Islet of Langerhans (tissue), 1 donor: Measurements from ENCODE around the gene KLHL25.
"Not testable (repeated sequence)": the region's sequence is repeated elsewhere in the genome, so short reads cannot be mapped to it uniquely, and the experiment has no call there.

Experiments used
- FAIRE-seq: peaks from one replicate; lab custom pipeline; 2011; peaks lifted over from hg19 to GRCh38; lab: Jason Lieb, UNC

Gene KLHL25

GRCh38 chr15:85804481-85805170 is 9.9 kb upstream of the KLHL25 start:
- FAIRE-seq = no peak

- not testable (repeated sequence) for FAIRE-seq
Measured at GRCh38 chr15:85802617-85803016, 7.9 kb upstream of the KLHL25 start.

GRCh38 chr15:85800478-85801123 is 5.9 kb upstream of the KLHL25 start:
- peak; percentile 87 for FAIRE-seq

- FAIRE-seq = not testable (repeated sequence)
Measured at GRCh38 chr15:85796371-85796770, 1.6 kb upstream of the KLHL25 start.

- FAIRE-seq = no peak
Measured at GRCh38 chr15:85795337-85796305, 896 bp upstream of the KLHL25 start.

GRCh38 chr15:85793641-85794597 is 806 bp downstream of the KLHL25 start:
- no peak for FAIRE-seq

GRCh38 chr15:85792912-85793590 is 1.7 kb downstream of the KLHL25 start:
- FAIRE-seq = no peak

GRCh38 chr15:85792102-85792731 is 2.5 kb downstream of the KLHL25 start:
- no peak for FAIRE-seq

GRCh38 chr15:85789496-85789875 is 5.2 kb downstream of the KLHL25 start:
- FAIRE-seq = no peak

GRCh38 chr15:85788771-85789495 is 5.8 kb downstream of the KLHL25 start:
- no peak for FAIRE-seq

- no peak for FAIRE-seq
Measured at GRCh38 chr15:85786781-85787114, 8.0 kb downstream of the KLHL25 start.

GRCh38 chr15:85785887-85786780 is 8.6 kb downstream of the KLHL25 start:
- FAIRE-seq = no peak

GRCh38 chr15:85782064-85782463 is 12.7 kb downstream of the KLHL25 start:
- no peak for FAIRE-seq

GRCh38 chr15:85781099-85781498 is 13.6 kb downstream of the KLHL25 start:
- FAIRE-seq = no peak

GRCh38 chr15:85780225-85780985 is 14.3 kb downstream of the KLHL25 start:
- no peak for FAIRE-seq

- no peak for FAIRE-seq
Measured at GRCh38 chr15:85779249-85779648, 15.5 kb downstream of the KLHL25 start.

- peak; percentile 27 for FAIRE-seq
Measured at GRCh38 chr15:85778107-85778776, 16.5 kb downstream of the KLHL25 start.
